Thyroid gland (tissue), 4 donors: ENCODE data around the gene DNAH1.

ENCODE experiments used
- POLR2A ChIP-seq, 2 donors: fragments of 450-650 bp; IDR thresholded peaks; one replicate each; pipeline ENCODE4 v1.6.1; 2017; ENCODE audit warnings: antibody characterized with exemption in 2 of 2, mild to moderate bottlenecking in 2 of 2, moderate library complexity in 1 of 2
- TF ChIP-seq, protein P1 (sequence below), 6 experiments: fragments of 200-600 bp in 3 of 6; fragments of 450-650 bp in 3 of 6; sonication (generic) in 3 of 6; IDR thresholded peaks; one replicate each; pipeline ENCODE4 v1.5.1; 2016 to 2019; ENCODE audit warnings: antibody characterized with exemption in 6 of 6, mild to moderate bottlenecking in 2 of 6, inconsistent platforms in 1 of 6, moderate library complexity in 1 of 6

DNA sequence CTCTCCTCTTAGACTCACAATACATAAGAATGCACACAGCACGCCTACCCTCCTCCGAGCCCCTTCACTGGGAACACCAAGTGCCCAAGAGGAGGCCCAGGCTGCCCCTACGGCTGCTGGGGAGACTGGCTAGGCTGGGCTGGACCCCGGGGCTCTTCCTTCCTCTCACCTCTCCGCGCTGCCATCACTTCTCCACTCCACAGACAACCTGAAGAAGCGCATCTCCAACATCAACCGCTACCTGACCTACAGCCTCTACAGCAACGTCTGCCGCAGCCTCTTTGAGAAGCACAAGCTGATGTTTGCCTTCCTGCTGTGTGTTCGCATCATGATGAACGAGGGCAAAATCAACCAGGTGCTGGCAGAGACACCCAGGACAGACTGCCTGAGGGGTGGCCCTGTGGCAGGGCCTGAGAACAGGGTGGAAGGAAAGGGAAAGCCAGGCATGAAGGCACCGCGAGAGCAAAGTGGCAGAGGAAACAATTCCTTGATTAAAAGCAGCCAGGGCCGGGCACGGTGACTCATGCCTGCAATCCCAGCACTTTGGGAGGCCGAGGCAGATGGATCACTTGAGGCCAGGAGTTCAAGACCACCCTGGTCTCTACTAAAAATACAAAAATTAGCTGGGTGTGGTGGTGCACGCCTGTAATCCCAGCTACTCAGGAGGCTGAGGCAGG, 77.2 kb downstream of the DNAH1 start:
- TF ChIP-seq, protein P1, sequence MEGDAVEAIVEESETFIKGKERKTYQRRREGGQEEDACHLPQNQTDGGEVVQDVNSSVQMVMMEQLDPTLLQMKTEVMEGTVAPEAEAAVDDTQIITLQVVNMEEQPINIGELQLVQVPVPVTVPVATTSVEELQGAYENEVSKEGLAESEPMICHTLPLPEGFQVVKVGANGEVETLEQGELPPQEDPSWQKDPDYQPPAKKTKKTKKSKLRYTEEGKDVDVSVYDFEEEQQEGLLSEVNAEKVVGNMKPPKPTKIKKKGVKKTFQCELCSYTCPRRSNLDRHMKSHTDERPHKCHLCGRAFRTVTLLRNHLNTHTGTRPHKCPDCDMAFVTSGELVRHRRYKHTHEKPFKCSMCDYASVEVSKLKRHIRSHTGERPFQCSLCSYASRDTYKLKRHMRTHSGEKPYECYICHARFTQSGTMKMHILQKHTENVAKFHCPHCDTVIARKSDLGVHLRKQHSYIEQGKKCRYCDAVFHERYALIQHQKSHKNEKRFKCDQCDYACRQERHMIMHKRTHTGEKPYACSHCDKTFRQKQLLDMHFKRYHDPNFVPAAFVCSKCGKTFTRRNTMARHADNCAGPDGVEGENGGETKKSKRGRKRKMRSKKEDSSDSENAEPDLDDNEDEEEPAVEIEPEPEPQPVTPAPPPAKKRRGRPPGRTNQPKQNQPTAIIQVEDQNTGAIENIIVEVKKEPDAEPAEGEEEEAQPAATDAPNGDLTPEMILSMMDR (IDR thresholded peaks at IDR 0.05): no peak
- no peak for TF ChIP-seq POLR2A (IDR thresholded peaks at IDR 0.05)
